ENCODE data around the gene PHF23. TPM values are rescaled to one million over a fixed set of nuclear protein-coding genes. Genes with fewer than 3 reads are reported as not detected.

PHF23 gene
- total and polyA plus RNA-seq, 9 of the 15 experiments (the other 6 are each of a cell fraction or from before 2014, with no cell fraction given): 7.4 to 87.5 (median 33.7) TPM

GRCh38 chr17:7220593-7221277 lies 18.5 kb downstream of the PHF23 start (continued):
- TF ChIP-seq ADNP (tag; IDR thresholded peaks at IDR 0.05): no peak
- no peak for TF ChIP-seq HDGF (IDR thresholded peaks at IDR 0.05)
- TF ChIP-seq FOXM1 (IDR thresholded peaks at IDR 0.05; ENCODE audit: low read depth): no peak
- TF ChIP-seq FOXM1 (CRISPR knock-in tag; IDR thresholded peaks at IDR 0.05; ENCODE audit: low read depth): no peak
- no peak for TF ChIP-seq BRF2 (IDR thresholded peaks at IDR 0.05; ENCODE audit: borderline replicate concordance, insufficient read depth, insufficient read length)
- no peak for TF ChIP-seq PRDM10 (IDR thresholded peaks at IDR 0.05; ENCODE audit: partially characterized antibody)
- no peak for TF ChIP-seq ZNF57 (CRISPR knock-in tag; IDR thresholded peaks at IDR 0.05)
- no peak for TF ChIP-seq CBFB (CRISPR knock-in tag; IDR thresholded peaks at IDR 0.05)
- TF ChIP-seq ZNF274 (IDR thresholded peaks at IDR 0.05; ENCODE audit: borderline replicate concordance, low read depth, low read length): no peak
- TF ChIP-seq ZNF3 (CRISPR knock-in tag; IDR thresholded peaks at IDR 0.05): no peak
- no peak for TF ChIP-seq CBX1 (IDR thresholded peaks at IDR 0.05; ENCODE audit: low read depth)
- no peak for TF ChIP-seq IRF2 (CRISPR knock-in tag; IDR thresholded peaks at IDR 0.05)
- TF ChIP-seq HDAC8 (tag; IDR thresholded peaks at IDR 0.05): no peak
- no peak for TF ChIP-seq UBTF (IDR thresholded peaks at IDR 0.05; ENCODE audit: borderline replicate concordance in 1 of 2, low read depth in 2 of 2, low read length in 2 of 2)
- no peak for TF ChIP-seq SPI1 (IDR thresholded peaks at IDR 0.05; ENCODE audit: borderline replicate concordance, low read depth, low read length)
- peak; percentile 34; the same call in 1 of the 2 replicates for TF ChIP-seq POLR2G (IDR thresholded peaks at IDR 0.05; ENCODE audit: low read depth, low read length)
- no peak for TF ChIP-seq ZNF561 (CRISPR knock-in tag; conservative IDR thresholded peaks at IDR 0.05)
- TF ChIP-seq ZNF165 (CRISPR knock-in tag; IDR thresholded peaks at IDR 0.05; ENCODE audit: borderline replicate concordance): no peak
- TF ChIP-seq ZBTB5 (IDR thresholded peaks at IDR 0.05): no peak

All from K562 (cell line).